ENCODE measurements around the gene KIAA1755. TPM values are rescaled to one million over a fixed set of nuclear protein-coding genes. Genes with fewer than 3 reads are reported as not detected.

The KIAA1755 gene
- total RNA-seq, 1 experiment from 2014 or later, result 0.44 TPM

DNA sequence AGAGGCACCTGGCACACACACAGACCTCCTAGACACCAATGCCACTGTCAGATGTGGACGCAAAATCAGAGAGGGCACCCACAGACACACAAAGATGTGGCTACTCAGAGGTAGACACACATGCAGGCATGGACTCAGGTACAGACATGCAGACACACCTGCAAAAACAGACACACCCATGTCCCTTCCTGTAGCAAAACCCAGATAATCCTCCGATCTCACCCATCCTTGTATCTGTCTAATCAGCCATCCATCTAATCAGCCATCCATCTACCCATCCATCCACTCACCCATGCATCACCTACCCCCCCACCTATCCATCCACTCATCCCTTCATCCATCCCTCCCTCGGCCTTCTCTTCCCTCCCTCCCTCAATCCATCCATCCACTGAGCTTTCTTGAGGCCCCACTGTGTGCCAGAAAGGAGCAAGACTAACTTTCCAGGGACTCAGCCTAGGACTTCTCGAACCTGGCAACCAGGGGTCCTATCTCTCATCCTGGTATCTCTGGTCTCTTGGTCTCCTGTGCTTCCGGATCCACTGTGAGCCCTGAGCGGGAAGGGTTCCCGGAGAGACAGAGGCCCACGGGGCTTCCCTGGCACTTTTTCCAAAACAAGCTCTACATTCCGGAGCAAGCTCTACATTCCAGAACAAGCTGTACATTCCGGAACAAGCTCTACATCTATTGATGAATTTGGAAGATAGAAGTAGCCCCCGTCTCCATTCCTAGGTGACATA lies 94.4 kb downstream of the KIAA1755 start:
- CTCF ChIA-PET, result interaction anchor here (0.6 to 1.7 kb wide), 3 partner anchors 55 to 122 kb away, joined by 3 to 5 read pairs (median 4); no protein-coding TSS in a partner anchor
- no TSS peak for BruUV-seq (replicated peaks)
- peaks cover 79% of the 10 kb centered on the region for H3K4me1 ChIP-seq (ENCODE audit: insufficient read depth, low read length)

DNA sequence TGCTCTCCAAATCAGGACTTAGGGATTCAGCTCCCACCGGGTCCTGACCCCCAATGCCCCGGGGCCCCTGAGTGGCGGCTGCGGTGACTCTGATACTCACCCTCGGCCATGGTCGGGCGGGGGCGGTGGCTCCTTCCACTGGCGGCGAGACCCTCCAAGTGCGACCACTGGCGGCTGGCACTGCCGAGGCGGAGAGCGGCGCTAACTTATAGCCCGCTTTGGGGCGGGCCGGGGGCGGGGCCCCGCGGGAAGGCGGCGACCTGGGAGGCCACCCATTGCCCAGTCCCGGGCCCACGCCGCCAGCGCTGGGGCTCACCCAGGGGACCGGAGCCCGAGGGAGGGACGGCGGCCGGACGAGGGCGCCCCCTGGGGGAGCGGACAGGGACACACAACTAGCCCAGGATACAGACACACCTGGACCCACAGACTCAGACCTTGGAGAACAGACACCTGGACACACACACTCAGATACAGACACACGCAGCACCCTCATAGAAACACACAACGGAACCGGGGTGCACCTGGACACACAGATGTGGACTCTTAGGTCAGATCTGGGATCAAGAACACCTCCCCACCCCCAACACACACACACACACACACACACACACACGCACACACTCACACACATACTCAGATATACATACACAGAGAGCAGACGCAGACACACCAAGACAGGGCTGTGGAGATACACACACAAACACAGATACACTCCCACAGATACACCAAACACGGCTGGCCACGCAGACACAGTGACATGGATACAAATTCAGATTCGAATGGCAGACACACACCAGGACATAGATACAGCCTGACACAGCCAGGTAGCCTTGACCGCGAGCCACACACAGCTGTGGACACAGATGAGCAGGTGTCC lies 95.2 kb downstream of the KIAA1755 start, which contains the start of gene TGM2:
Gene TGM2 (minus strand): TSS at position 182 of the 877 bp plus-strand sequence. CDS start 72 bp downstream, at position 110.
- intact Hi-C loops (cut with micrococcal nuclease), result loop anchor here (1.0 to 5.0 kb wide), 4 partner anchors 53 to 263 kb away; partner anchors contain the start of gene VSTM2L
- ChIA-PET POLR2A (ENCODE audit: unreplicated experiment) (no interaction called here), CTCF (no interaction called here)
- Histone ChIP-seq H3K4me3 (ENCODE audit: low read length) (peak within 1 kb of the TSS; percentile 79), H3K9ac (ENCODE audit: low read length) (peak within 1 kb of the TSS; percentile 73), H3K27ac (ENCODE audit: low read length) (peak within 1 kb of the TSS; percentile 72), H3K4me2 (ENCODE audit: low read length) (peak within 1 kb of the TSS; percentile 99), H3K36me3 (ENCODE audit: low read depth, low read length) (peaks cover 14% of the 10 kb centered on the region), H3K79me2 (ENCODE audit: low read length) (peaks cover 49% of the 10 kb centered on the region), H3K27me3 (ENCODE audit: low read length) (no peaks in the 10 kb centered on the region), H3K4me1 (ENCODE audit: insufficient read depth, low read length) (peaks cover 73% of the 10 kb centered on the region), H3F3A (ENCODE audit: low read length, unreplicated experiment) (peaks cover 10% of the 10 kb centered on the region), H2AFZ (ENCODE audit: low read length) (peak within 1 kb of the TSS; percentile 69), H3K9me3 (ENCODE audit: low read length) (no peaks in the 10 kb centered on the region), H4K20me1 (ENCODE audit: low read length) (no peaks in the 10 kb centered on the region), H3K9me2 (replicated peaks; ENCODE audit: low read length) (no peaks in the 10 kb centered on the region)
- BruUV-seq (replicated peaks), result no TSS peak
- DNase-seq (peak; percentile 91), ATAC-seq (peak; percentile 81)
- TF ChIP-seq, protein P1, sequence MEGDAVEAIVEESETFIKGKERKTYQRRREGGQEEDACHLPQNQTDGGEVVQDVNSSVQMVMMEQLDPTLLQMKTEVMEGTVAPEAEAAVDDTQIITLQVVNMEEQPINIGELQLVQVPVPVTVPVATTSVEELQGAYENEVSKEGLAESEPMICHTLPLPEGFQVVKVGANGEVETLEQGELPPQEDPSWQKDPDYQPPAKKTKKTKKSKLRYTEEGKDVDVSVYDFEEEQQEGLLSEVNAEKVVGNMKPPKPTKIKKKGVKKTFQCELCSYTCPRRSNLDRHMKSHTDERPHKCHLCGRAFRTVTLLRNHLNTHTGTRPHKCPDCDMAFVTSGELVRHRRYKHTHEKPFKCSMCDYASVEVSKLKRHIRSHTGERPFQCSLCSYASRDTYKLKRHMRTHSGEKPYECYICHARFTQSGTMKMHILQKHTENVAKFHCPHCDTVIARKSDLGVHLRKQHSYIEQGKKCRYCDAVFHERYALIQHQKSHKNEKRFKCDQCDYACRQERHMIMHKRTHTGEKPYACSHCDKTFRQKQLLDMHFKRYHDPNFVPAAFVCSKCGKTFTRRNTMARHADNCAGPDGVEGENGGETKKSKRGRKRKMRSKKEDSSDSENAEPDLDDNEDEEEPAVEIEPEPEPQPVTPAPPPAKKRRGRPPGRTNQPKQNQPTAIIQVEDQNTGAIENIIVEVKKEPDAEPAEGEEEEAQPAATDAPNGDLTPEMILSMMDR (conservative IDR thresholded peaks at IDR 0.05; ENCODE audit: low read depth, low read length), result peak; percentile 87
- TF ChIP-seq EZH2 (IDR thresholded peaks at IDR 0.05; ENCODE audit: low read length, unreplicated experiment) (no peak), EZH2phosphoT487 (IDR thresholded peaks at IDR 0.05; ENCODE audit: borderline replicate concordance, low read length) (no peak)

More for the DNA sequence above, 94.4 kb downstream of the KIAA1755 start:
- peak overlapping the region; percentile 15; the same call in 1 of the 2 replicates for H3K9ac ChIP-seq (ENCODE audit: low read length)
- peaks cover 10% of the 10 kb centered on the region for H3F3A ChIP-seq (ENCODE audit: low read length, unreplicated experiment)
- H3K4me2 ChIP-seq (ENCODE audit: low read length), result peak overlapping the region; percentile 99
- H3K79me2 ChIP-seq (ENCODE audit: low read length), result peaks cover 41% of the 10 kb centered on the region
- no peaks in the 10 kb centered on the region for H3K9me3 ChIP-seq (ENCODE audit: low read length)
- TF ChIP-seq EZH2 (IDR thresholded peaks at IDR 0.05; ENCODE audit: low read length, unreplicated experiment) (no peak), EZH2phosphoT487 (IDR thresholded peaks at IDR 0.05; ENCODE audit: borderline replicate concordance, low read length) (no peak)
- TF ChIP-seq, protein P1 (conservative IDR thresholded peaks at IDR 0.05; ENCODE audit: low read depth, low read length), result no peak
- H2AFZ ChIP-seq (ENCODE audit: low read length), result no peak overlapping the region
- H3K9me2 ChIP-seq (replicated peaks; ENCODE audit: low read length), result no peaks in the 10 kb centered on the region
- no peak for ATAC-seq
- H3K36me3 ChIP-seq (ENCODE audit: low read depth, low read length), result peaks cover 6% of the 10 kb centered on the region; the same call in 1 of the 2 replicates
- H3K27ac ChIP-seq (ENCODE audit: low read length), result peak overlapping the region; percentile 33
- no peak overlapping the region for H3K4me3 ChIP-seq (ENCODE audit: low read length)
- H3K27me3 ChIP-seq (ENCODE audit: low read length), result no peaks in the 10 kb centered on the region
- POLR2A ChIA-PET (ENCODE audit: unreplicated experiment), result no interaction called here
- no peaks in the 10 kb centered on the region for H4K20me1 ChIP-seq (ENCODE audit: low read length)
- intact Hi-C loops (cut with micrococcal nuclease), result loop anchor here (1.0 to 5.0 kb wide), 4 partner anchors 54 to 263 kb away; partner anchors contain the start of gene VSTM2L
- DNase-seq, result no peak

All from PC-3 (cell line).